ENCODE results near the gene TSEN2.

TSEN2 gene

DNA sequence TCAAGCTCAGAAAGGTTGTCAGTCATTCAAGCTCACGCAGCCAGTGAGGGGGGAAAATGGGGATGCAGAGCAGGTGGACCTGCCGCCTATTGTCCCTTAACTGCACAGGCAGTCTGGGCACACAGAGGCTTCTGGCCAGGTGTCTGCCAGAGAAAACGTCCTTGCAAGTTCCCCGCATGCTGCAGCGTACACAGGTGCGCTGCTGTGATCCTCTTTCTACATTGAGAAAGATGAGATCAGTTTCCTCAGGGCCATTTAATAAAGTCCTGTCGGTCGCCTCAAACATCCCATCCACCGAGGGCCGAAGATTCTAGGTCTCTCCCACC lies 445 bp upstream of the TSEN2 start:
- TF ChIP-seq, protein P1, sequence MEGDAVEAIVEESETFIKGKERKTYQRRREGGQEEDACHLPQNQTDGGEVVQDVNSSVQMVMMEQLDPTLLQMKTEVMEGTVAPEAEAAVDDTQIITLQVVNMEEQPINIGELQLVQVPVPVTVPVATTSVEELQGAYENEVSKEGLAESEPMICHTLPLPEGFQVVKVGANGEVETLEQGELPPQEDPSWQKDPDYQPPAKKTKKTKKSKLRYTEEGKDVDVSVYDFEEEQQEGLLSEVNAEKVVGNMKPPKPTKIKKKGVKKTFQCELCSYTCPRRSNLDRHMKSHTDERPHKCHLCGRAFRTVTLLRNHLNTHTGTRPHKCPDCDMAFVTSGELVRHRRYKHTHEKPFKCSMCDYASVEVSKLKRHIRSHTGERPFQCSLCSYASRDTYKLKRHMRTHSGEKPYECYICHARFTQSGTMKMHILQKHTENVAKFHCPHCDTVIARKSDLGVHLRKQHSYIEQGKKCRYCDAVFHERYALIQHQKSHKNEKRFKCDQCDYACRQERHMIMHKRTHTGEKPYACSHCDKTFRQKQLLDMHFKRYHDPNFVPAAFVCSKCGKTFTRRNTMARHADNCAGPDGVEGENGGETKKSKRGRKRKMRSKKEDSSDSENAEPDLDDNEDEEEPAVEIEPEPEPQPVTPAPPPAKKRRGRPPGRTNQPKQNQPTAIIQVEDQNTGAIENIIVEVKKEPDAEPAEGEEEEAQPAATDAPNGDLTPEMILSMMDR (IDR thresholded peaks at IDR 0.05; ENCODE audit: insufficient read depth, low read length, poor library complexity, severe bottlenecking) = no peak
- Histone ChIP-seq H3K4me3 (replicated peaks; ENCODE audit: low read depth, low read length) (peak overlapping the region; percentile 59), H3K27me3 (replicated peaks; ENCODE audit: control insufficient read depth, insufficient read depth, low read length) (no peaks in the 10 kb centered on the region), H3K36me3 (ENCODE audit: control insufficient read depth, insufficient read depth, low read length) (peaks cover 3% of the 10 kb centered on the region; the same call in 1 of the 2 replicates)
- DNase-seq (ENCODE audit: extremely low read depth, insufficient read length) = no peak

GRCh38 chr3:12484983-12485327 lies 675 bp downstream of the TSEN2 start:
- no peak for DNase-seq (ENCODE audit: extremely low read depth, insufficient read length)
- Histone ChIP-seq H3K27me3 (replicated peaks; ENCODE audit: control insufficient read depth, insufficient read depth, low read length) (no peaks in the 10 kb centered on the region), H3K4me3 (replicated peaks; ENCODE audit: low read depth, low read length) (peak overlapping the region; percentile 82), H3K36me3 (ENCODE audit: control insufficient read depth, insufficient read depth, low read length) (peaks cover 3% of the 10 kb centered on the region; the same call in 1 of the 2 replicates)
- TF ChIP-seq, protein P1 (IDR thresholded peaks at IDR 0.05; ENCODE audit: insufficient read depth, low read length, poor library complexity, severe bottlenecking) = no peak

DNA sequence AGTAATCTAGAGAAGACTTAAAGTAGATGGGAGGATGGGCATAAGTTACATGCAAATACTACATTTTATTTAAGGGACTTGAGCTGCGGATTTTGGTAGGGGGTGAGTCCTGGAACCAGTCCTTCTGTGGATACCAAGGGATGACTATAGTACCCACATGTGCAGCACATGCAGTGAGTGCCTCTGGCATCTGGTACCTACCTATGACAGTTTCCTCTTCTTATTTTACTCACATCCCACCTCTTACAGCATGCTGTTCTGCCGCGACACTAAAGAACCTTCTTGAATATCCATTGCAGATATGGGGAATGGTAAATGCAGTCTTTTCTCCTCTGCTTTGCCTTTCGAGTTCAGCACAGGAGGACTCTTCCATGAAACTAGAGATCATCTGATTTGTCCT lies 1.7 kb downstream of the TSEN2 start:
- no peak for DNase-seq (ENCODE audit: extremely low read depth, insufficient read length)
- TF ChIP-seq, protein P1 (IDR thresholded peaks at IDR 0.05; ENCODE audit: insufficient read depth, low read length, poor library complexity, severe bottlenecking) = no peak
- H3K4me3 ChIP-seq (replicated peaks; ENCODE audit: low read depth, low read length) = no peak overlapping the region
- no peaks in the 10 kb centered on the region for H3K27me3 ChIP-seq (replicated peaks; ENCODE audit: control insufficient read depth, insufficient read depth, low read length)
- H3K36me3 ChIP-seq (ENCODE audit: control insufficient read depth, insufficient read depth, low read length) = peaks cover 3% of the 10 kb centered on the region; the same call in 1 of the 2 replicates

GRCh38 chr3:12486916-12487315 lies 2.6 kb downstream of the TSEN2 start:
- peaks cover 3% of the 10 kb centered on the region; the same call in 1 of the 2 replicates for H3K36me3 ChIP-seq (ENCODE audit: control insufficient read depth, insufficient read depth, low read length)
- no peak overlapping the region for H3K4me3 ChIP-seq (replicated peaks; ENCODE audit: low read depth, low read length)
- DNase-seq (ENCODE audit: extremely low read depth, insufficient read length) = no peak
- no peaks in the 10 kb centered on the region for H3K27me3 ChIP-seq (replicated peaks; ENCODE audit: control insufficient read depth, insufficient read depth, low read length)
- TF ChIP-seq, protein P1 (IDR thresholded peaks at IDR 0.05; ENCODE audit: insufficient read depth, low read length, poor library complexity, severe bottlenecking) = no peak

GRCh38 chr3:12487336-12487735 lies 3.1 kb downstream of the TSEN2 start:
- DNase-seq (ENCODE audit: extremely low read depth, insufficient read length) = no peak
- TF ChIP-seq, protein P1 (IDR thresholded peaks at IDR 0.05; ENCODE audit: insufficient read depth, low read length, poor library complexity, severe bottlenecking) = no peak
- Histone ChIP-seq H3K27me3 (replicated peaks; ENCODE audit: control insufficient read depth, insufficient read depth, low read length) (no peaks in the 10 kb centered on the region), H3K4me3 (replicated peaks; ENCODE audit: low read depth, low read length) (no peak overlapping the region), H3K36me3 (ENCODE audit: control insufficient read depth, insufficient read depth, low read length) (peaks cover 3% of the 10 kb centered on the region; the same call in 1 of the 2 replicates)

DNA sequence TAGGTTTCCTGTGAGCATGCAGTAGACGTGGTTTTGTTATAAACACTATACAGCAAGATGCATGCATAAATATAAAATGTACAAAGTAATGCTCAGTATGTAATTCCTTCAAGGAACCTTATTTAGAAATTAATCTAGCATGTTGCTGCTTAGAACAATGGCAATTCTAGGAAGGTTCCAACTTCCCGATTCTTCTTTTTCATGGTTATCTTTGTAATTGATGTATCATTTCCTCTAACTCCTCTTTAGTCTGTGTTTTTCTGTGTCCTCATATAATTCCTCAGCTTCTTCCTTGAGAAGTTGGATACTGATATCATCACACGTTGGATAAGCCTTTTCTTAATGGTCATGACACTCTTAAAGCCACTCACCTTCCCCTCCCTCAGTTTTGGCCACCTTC lies 3.5 kb downstream of the TSEN2 start:
- DNase-seq (ENCODE audit: extremely low read depth, insufficient read length) = no peak
- Histone ChIP-seq H3K4me3 (replicated peaks; ENCODE audit: low read depth, low read length) (no peak overlapping the region), H3K36me3 (ENCODE audit: control insufficient read depth, insufficient read depth, low read length) (peaks cover 3% of the 10 kb centered on the region; the same call in 1 of the 2 replicates), H3K27me3 (replicated peaks; ENCODE audit: control insufficient read depth, insufficient read depth, low read length) (no peaks in the 10 kb centered on the region)
- TF ChIP-seq, protein P1 (IDR thresholded peaks at IDR 0.05; ENCODE audit: insufficient read depth, low read length, poor library complexity, severe bottlenecking) = no peak
